ENCODE measurements around the gene IL17B. TPM values are rescaled to one million over a fixed set of nuclear protein-coding genes. Genes with fewer than 3 reads are reported as not detected.

IL17B gene, protein sequence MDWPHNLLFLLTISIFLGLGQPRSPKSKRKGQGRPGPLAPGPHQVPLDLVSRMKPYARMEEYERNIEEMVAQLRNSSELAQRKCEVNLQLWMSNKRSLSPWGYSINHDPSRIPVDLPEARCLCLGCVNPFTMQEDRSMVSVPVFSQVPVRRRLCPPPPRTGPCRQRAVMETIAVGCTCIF
- not detected for total RNA-seq

DNA sequence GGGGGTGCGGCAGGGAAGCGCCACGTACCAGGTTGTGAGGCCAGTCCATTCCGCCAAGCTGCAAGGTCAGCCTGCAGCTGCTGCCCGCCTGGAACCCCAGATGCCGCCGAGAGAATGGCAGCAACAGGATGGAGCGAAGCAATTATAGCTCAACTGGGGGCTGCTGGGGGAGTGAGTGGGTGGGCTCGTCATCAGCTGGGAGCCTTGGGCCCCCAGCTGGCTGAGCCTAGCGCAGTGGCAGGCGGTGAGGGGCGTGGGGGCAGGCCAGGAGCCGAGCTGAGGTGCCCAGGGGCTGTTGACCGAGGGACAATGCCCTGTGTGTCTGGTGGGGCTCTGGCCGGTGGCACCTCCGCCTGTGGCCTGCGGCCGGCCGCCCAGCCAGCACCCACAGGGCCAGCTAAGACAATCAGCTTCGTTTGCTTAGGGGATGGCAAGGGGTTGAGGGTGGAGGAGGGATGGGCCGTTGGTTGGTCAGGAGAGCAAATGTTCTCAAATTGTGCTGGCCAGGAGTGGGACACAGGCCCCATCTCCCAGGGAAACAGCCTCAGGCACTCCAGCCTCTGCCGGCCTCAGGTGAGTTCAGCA lies at the start of gene IL17B:
Gene IL17B (minus strand): TSS at position 116 of the 585 bp plus-strand sequence. CDS start 67 bp downstream, at position 49.

GRCh38 chr5:149357370-149358293 lies 21.5 kb downstream of the IL17B start, which contains the start of gene PCYOX1L:
PCYOX1L (plus strand) TSS chr5:149358046; CDS start chr5:149358069, 23 bp downstream.

GRCh38 chr5:149345147-149345891 lies 33.8 kb downstream of the IL17B start, which contains the start of gene GRPEL2:
GRPEL2 (plus strand) TSS chr5:149345499; CDS start chr5:149345540, 41 bp downstream.

Other genes with a start within 250 kb of the IL17B start
- 53.1 TPM for gene ABLIM3, start 237.8 kb downstream of the IL17B start, total RNA-seq
- gene AFAP1L1, start 107.4 kb downstream of the IL17B start, total RNA-seq, result 5.5 TPM
- gene GRPEL2, start 33.8 kb downstream of the IL17B start, total RNA-seq, result 54.7 TPM
- gene PCYOX1L, start 21.2 kb downstream of the IL17B start, total RNA-seq, result 13.6 TPM
- 267 TPM for gene CSNK1A1, start 172.1 kb upstream of the IL17B start, total RNA-seq
- 3.0 TPM for gene ARHGEF37, start 202.2 kb upstream of the IL17B start, total RNA-seq